ENCODE measurements around the gene TMEM250.

The TMEM250 gene

DNA sequence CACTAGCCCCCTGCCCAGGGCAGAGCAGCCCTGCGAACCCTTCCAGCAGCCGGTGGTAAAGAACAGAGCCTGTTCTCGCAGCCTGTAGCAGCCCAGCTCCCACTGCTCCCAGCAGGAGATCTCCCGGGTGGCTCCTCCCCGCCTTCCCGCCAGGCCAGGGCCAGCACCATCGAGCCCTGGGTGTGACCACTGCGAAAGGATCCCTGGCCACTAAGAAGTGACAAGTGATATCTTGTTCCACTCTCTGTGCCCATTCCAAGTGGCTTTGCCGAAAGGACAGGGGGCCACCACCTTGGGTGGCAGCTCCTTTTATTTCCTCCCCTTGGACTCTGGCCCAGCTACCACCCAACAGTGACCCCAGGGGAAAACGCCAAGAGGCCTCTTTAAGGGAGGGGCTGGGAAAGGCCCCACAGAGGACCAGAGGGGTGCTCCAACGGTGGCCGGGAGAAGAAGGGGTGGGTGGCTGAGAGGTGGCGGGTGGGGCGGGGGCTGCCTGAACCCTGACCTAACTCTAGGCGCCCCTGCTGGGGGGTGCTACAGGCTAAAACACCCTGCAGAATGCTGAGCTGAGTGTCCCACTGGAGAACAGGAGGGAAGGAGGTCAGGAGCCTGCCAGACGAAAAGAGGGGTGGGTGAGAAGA, 25.2 kb downstream of the TMEM250 start:
- TF ChIP-seq, protein P1, sequence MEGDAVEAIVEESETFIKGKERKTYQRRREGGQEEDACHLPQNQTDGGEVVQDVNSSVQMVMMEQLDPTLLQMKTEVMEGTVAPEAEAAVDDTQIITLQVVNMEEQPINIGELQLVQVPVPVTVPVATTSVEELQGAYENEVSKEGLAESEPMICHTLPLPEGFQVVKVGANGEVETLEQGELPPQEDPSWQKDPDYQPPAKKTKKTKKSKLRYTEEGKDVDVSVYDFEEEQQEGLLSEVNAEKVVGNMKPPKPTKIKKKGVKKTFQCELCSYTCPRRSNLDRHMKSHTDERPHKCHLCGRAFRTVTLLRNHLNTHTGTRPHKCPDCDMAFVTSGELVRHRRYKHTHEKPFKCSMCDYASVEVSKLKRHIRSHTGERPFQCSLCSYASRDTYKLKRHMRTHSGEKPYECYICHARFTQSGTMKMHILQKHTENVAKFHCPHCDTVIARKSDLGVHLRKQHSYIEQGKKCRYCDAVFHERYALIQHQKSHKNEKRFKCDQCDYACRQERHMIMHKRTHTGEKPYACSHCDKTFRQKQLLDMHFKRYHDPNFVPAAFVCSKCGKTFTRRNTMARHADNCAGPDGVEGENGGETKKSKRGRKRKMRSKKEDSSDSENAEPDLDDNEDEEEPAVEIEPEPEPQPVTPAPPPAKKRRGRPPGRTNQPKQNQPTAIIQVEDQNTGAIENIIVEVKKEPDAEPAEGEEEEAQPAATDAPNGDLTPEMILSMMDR (conservative IDR thresholded peaks at IDR 0.05) = no peak
- no peak for TF ChIP-seq ZFX (IDR thresholded peaks at IDR 0.05)
- no peak overlapping the region for H3K27ac ChIP-seq

DNA sequence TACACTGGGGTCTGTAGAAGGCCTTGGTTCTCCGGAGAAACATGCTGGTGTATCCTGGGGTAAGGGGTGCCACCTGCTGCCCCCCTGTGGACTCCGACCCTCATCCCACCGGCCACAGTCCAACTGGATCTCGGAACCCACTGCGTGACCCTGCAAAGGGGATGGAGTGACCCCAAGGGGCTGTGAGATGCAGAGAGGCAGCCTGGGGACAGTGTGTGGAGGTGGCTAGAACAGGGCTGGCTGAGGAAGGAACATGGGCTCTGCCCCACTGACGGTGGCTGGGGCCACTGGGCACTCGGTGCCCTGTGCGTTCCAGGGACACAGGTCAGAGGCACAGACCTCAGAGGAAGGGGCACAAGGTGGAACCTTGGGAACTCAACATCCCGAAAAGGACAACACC, 25.9 kb downstream of the TMEM250 start:
- H3K27ac ChIP-seq = no peak overlapping the region
- TF ChIP-seq, protein P1 (conservative IDR thresholded peaks at IDR 0.05) = no peak
- TF ChIP-seq ZFX (IDR thresholded peaks at IDR 0.05) = no peak

DNA sequence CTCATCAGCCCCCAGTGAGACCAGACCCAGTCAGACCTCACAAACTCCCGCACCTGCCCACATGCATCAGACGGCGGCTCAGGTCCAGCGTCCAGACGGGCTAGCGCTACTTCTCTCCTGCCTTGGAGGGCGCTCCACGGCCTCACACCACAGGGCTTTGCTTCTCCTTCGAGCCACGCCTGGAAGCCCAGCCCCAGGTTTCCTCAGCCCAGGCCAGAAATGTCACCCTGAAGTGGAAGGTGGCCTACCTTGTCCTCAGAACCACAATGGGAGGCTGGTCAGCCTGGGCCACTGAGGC, 26.4 kb downstream of the TMEM250 start:
- no peak overlapping the region for H3K27ac ChIP-seq
- TF ChIP-seq ZFX (IDR thresholded peaks at IDR 0.05) = no peak
- TF ChIP-seq, protein P1 (conservative IDR thresholded peaks at IDR 0.05) = no peak

DNA sequence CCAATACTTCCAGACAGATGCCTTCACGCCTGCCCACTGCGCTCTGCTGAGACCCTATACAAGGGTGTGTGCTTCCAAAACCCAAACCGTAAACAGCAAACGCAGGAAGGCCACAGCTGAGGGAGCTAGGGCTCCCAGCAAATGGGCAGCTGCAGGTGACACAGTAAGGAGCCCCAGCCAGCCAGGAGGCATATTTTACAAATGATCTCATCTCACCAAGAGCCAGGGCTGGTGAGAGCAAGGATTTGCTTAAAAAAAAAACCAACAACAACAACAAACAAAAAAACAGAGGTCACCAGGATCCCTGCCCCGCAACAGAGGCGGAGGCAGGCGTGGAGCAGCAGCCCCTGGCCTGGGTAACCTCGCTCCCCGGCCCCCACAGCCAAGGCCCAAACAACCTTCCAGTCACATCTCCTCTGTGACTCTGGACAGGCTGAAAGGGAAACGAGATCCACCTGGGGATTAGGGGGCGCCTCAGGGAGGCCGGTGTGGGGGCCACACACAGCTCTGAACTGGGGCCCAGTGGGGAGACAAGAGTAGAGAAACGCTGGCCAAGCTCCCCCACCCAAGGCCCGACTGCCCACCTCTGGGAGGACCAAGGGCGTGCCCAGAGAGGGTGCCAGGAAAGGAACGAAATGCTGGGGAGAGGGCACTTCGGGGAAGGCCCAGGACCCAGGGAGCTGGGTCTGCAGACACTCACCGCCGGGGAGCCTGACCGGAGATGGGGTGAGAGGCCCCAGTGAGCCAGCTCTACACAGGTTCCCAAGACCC, 26.9 kb downstream of the TMEM250 start:
- no peak overlapping the region for H3K27ac ChIP-seq
- TF ChIP-seq, protein P1 (conservative IDR thresholded peaks at IDR 0.05) = no peak
- TF ChIP-seq ZFX (IDR thresholded peaks at IDR 0.05) = no peak

DNA sequence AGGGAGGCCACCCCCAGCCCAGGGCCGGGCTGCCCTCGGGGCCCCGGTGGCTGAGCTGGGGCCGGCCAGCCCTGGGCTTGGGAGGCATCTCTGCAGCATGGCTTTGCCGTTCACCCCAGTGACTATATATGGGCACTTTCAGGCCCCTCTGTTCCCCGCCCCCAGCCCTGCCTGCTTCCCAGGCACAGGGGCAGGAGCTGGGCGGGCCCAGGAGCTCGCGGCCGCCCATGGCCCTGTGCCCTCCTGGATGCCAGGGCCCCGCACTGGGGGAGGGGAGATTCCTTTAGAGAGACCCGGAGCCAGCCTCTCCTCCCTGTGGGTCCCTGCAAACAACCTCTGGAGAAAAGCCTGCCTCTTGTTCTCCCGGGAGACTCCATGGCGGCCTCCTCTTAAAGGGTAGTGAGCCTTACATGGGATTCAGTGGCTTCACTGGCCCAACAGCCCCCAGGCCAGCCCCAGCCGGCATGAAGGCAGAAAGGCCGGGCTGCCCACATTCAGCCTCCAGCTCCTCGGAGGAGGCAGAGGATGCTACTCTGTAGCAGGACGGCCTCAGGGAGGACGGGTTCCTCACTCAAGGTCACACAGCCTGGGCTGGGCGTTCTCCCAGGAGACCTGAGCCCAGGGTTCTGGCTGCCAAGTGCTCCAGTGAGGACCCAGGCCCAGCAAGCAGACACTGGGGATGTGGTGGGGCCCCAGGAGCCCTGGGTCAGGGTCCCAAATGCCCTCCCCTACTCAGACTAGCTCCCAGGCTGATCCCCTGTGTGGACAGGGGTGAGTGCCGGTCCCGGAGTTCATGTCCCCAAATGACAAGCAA, 27.7 kb downstream of the TMEM250 start:
- TF ChIP-seq, protein P1 (conservative IDR thresholded peaks at IDR 0.05) = no peak
- TF ChIP-seq ZFX (IDR thresholded peaks at IDR 0.05) = no peak
- no peak overlapping the region for H3K27ac ChIP-seq

DNA sequence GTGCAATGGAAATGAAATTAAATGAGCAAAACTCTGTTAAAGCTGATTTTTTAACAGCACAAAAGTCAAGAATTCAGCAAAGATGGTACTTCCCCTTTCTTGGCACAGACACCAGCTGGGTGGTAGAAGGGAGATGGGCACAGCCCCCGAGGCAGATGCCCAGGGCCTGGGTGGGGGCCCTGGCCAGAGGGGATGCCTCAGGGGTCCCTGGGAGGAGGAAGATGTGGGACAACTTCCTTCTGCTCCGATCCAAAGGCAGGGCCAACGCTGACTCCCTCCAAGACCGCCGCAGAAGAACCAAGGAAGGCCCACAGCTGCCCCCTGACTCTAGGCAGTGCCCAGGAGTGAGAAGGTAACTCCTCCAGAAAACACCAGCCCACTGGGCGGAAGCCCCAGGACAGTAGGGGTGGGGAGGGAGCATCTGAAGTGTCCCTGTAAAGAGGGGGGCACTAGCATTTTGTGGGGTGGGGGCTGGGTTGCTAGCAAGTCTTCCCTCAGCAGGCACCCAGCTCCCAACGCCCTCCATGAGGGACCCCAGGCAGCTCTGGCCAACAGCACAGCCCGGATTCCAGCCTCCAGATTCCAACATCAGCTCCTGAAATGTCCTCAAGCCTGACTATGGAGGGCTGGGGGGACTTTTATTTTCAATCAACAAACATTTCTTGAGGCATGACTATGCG, 28.5 kb downstream of the TMEM250 start:
- no peak overlapping the region for H3K27ac ChIP-seq

More for the DNA sequence above, 28.5 kb downstream of the TMEM250 start:
- TF ChIP-seq, protein P1 (conservative IDR thresholded peaks at IDR 0.05) = no peak
- TF ChIP-seq ZFX (IDR thresholded peaks at IDR 0.05) = no peak
